Skeletal muscle tissue (tissue), 4 donors: ENCODE results near the gene TDRD9. TPM values are rescaled to one million over a fixed set of nuclear protein-coding genes. Genes with fewer than 3 reads are reported as not detected.

Experiments used
- H3K27ac ChIP-seq: one replicate; pipeline ENCODE4 v1.7.0; 2013; ENCODE audit warnings: mild to moderate bottlenecking, low read depth, low read length, inconsistent platforms
- H3K27me3 ChIP-seq, 3 donors: one replicate each; pipeline ENCODE4 v1.7.0; 2013; ENCODE audit warnings: low read length in 3 of 3; ENCODE audit not compliant: control insufficient read depth in 3 of 3, insufficient read depth in 3 of 3
- H3K36me3 ChIP-seq, 3 donors: one replicate each; pipeline ENCODE4 v1.7.0; 2013; ENCODE audit warnings: low read length in 3 of 3; ENCODE audit not compliant: control insufficient read depth in 3 of 3, insufficient read depth in 3 of 3
- H3K4me1 ChIP-seq, 3 donors: one replicate each; pipeline ENCODE4 v1.7.0; 2013; ENCODE audit warnings: low read length in 3 of 3, mild to moderate bottlenecking in 3 of 3; ENCODE audit not compliant: control insufficient read depth in 3 of 3, insufficient read depth in 3 of 3
- H3K4me3 ChIP-seq, 3 donors: one replicate each; pipeline ENCODE4 v1.7.0; 2013; ENCODE audit warnings: low read length in 3 of 3
- H3K9ac ChIP-seq, 3 donors: one replicate each; pipeline ENCODE4 v1.7.0; 2013; ENCODE audit warnings: low read length in 3 of 3, mild to moderate bottlenecking in 3 of 3, moderate library complexity in 2 of 3, low read depth in 1 of 3
- H3K9me3 ChIP-seq, 3 donors: one replicate each; pipeline ENCODE4 v1.7.0; 2013; ENCODE audit warnings: low read length in 3 of 3; ENCODE audit not compliant: control insufficient read depth in 3 of 3
- total RNA-seq: library from RNA; depleted of rRNA; stranded (reverse); fragments of >200 nt; gene quantifications from one replicate; pipeline ENCODE4 v1.2.3, GENCODE V29; 2014
- donor health status: Osteomylitis.

The TDRD9 gene
- total RNA-seq, 1 donor from 2014 or later = 0.52 TPM

DNA sequence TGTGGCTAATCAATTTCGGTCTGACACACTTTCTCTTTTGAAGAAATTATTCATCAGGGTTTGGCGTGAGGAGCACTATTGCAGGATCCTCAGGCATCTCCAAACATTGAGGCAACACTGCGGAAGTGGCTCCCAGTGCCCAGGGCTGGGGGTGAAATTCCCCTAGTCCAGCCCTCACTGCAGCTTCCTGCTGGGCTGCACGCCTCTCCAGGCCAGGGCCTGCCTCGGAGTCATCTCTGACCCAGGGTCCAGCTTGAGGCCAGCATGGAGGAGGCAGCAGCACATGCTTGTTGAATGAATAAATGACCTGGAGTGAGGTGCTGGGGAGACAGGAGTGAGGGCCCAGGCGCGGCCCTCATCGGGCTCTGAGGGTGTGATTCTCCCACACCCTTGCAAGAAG, 36.0 kb upstream of the TDRD9 start:
- peaks cover 10 to 21% (median 13%) of the 10 kb centered on the region in 3 donors for H3K4me1 ChIP-seq
- H3K27me3 ChIP-seq = peaks cover 0 to 7% (median 4%) of the 10 kb centered on the region in 3 donors
- H3K9ac ChIP-seq = no peak overlapping the region
- no peak overlapping the region for H3K4me3 ChIP-seq
- no peak overlapping the region for H3K27ac ChIP-seq
- H3K9me3 ChIP-seq = no peaks in the 10 kb centered on the region
- H3K36me3 ChIP-seq = no peaks in the 10 kb centered on the region

DNA sequence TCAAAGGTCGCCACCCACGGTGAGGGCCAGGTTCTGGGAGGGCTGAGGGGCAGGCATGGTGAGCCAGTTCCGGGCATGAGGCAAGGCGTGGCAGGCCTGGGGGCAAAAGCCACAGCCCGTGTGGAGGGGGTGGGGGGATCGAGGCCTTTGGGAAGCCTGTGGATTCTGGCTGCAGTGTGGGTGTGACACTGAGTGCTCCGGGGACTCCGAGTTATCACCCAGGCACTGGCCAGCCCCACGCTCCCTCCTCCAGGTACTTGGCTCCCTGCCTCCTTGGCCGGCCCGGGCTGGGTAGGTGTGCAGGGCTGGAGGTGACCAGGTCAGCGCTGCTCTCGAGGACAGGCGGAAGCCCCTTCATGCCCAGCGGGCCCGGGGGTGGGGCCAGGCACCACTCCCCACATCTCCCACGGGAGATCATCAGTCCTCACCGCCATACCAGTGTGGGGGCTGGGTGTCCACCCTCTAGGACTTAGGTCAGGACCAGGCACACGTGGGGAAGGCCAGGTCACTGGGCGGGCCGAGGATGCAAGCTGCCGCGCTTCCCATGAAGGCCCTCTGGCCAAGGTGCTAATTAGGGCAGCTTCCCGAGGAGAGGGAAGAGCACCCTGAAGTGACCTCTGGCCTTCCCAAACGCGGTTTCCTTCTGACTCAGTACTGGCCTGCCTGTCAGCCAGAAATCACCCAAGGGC, 34.1 kb upstream of the TDRD9 start:
- no peak overlapping the region for H3K27ac ChIP-seq
- peaks cover 10 to 21% (median 13%) of the 10 kb centered on the region in 3 donors for H3K4me1 ChIP-seq
- H3K4me3 ChIP-seq = no peak overlapping the region
- H3K27me3 ChIP-seq = peaks cover 0 to 7% (median 4%) of the 10 kb centered on the region in 3 donors
- H3K36me3 ChIP-seq = no peaks in the 10 kb centered on the region
- H3K9me3 ChIP-seq = no peaks in the 10 kb centered on the region
- H3K9ac ChIP-seq = no peak overlapping the region

DNA sequence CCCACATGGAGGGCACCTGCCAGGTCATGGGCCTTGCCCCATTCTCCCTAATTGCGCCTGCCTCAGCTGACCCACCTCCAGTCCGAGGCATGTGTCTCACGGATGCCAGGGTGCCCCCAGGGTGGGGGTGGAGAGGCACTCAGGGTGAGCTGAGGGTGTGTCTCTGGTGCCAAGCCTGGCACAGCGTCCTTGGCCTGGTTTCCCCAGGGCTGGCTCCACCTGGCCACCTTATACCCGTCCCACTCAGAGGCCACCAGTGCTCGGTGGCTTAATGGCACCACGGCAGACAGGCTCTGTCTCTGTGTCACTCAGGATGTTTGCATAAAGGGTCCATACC, 33.6 kb upstream of the TDRD9 start:
- H3K9ac ChIP-seq = no peak overlapping the region
- peaks cover 0 to 7% (median 4%) of the 10 kb centered on the region in 3 donors for H3K27me3 ChIP-seq
- H3K36me3 ChIP-seq = no peaks in the 10 kb centered on the region

DNA sequence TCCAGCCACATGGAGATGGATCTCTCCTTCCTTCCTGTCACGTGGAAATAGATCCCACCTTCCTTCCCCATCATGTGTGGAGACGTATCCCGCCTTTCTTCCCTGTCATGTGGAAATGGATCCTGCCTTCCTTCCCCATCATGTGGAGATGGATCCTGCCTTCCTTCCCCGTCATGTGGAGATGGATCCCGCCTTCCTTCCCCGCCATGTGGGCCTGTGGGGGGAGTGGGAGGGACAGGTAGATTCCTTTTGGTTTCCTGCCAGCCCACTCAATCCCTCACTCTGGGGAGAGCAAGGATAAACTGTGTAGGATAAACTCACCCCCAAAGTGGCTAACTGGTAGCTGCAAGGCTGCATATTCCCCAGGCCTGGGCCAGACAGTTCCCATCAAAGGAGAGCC, 31.7 kb upstream of the TDRD9 start:
- Histone ChIP-seq H3K27ac (no peak overlapping the region), H3K9ac (no peak overlapping the region), H3K36me3 (no peaks in the 10 kb centered on the region), H3K4me1 (peaks cover 2 to 4% (median 2%) of the 10 kb centered on the region in 3 donors), H3K27me3 (peaks cover 0 to 7% (median 4%) of the 10 kb centered on the region in 3 donors), H3K9me3 (no peaks in the 10 kb centered on the region), H3K4me3 (no peak overlapping the region)

More for the DNA sequence above, 33.6 kb upstream of the TDRD9 start:
- H3K4me3 ChIP-seq = no peak overlapping the region
- H3K4me1 ChIP-seq = peaks cover 5 to 18% (median 13%) of the 10 kb centered on the region in 3 donors
- no peak overlapping the region for H3K27ac ChIP-seq
- H3K9me3 ChIP-seq = no peaks in the 10 kb centered on the region

DNA sequence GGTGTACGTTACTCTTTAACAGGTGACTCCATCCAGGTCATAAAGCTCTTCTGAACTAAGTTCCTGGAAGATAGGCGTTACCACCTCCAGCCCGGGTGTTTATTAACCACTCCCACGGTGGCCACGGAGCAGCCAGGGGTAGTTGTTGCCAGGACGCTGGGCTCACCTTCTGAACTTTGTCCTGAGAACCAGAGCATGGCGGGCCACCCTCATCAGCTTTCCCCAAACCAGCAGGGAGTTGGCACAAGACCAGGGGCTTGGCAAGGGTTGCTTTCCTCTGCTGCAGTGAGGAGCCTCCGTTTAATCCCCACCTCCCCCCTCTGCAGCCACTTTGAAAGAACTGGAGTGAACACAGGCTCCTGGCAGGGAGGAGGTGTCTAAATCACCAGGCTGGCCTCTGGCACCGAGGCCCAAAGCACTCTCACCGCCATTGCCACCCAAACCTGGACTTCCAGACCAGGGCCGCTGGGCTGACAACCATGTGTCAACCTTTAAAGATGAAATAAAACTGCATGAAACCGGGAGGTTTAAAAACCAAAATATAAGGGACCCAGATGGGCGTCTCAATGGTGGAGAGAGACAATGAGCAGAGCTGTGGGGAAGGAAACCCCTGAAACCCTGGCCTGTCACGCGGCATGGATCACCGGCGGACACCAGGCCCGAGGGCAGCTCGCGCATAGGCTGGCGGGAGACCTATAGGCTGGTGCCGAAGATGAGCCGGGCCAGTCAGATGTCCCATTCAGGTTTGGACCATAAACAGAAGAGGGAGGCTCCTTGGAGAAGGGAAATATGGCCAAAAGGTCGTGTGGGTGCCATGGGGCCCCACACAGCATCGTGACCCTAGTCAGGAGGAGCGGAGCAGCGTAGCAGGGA, 30.9 kb upstream of the TDRD9 start:
- H3K27me3 ChIP-seq = peaks cover 0 to 7% (median 4%) of the 10 kb centered on the region in 3 donors
- peaks cover 0 to 3% (median 0%) of the 10 kb centered on the region in 3 donors for H3K4me1 ChIP-seq
- H3K36me3 ChIP-seq = no peaks in the 10 kb centered on the region
- H3K9ac ChIP-seq = no peak overlapping the region
- H3K9me3 ChIP-seq = no peaks in the 10 kb centered on the region
- no peak overlapping the region for H3K27ac ChIP-seq
- H3K4me3 ChIP-seq = no peak overlapping the region

DNA sequence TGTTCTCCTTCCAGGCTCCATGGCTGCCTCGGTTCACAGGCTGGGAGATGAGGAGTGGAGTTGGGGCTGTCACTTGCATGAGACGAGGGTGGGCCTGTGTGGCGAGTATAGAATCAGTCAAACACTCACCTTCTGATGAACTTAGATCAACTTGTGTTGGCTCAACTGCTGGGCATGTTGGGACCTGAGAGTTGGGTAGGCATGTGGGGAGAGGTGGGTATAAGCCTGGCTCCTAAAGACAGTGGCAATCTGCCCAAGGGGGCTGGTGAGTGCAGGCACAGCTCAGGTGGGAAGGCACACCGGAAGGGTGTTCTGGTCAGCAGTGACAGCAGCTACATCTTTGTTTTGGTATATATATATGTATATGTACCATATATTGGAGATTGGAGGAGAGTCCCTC, 30.1 kb upstream of the TDRD9 start:
- H3K27ac ChIP-seq = no peak overlapping the region
- H3K4me1 ChIP-seq = peaks cover 0 to 3% (median 0%) of the 10 kb centered on the region in 3 donors
- H3K4me3 ChIP-seq = no peak overlapping the region

DNA sequence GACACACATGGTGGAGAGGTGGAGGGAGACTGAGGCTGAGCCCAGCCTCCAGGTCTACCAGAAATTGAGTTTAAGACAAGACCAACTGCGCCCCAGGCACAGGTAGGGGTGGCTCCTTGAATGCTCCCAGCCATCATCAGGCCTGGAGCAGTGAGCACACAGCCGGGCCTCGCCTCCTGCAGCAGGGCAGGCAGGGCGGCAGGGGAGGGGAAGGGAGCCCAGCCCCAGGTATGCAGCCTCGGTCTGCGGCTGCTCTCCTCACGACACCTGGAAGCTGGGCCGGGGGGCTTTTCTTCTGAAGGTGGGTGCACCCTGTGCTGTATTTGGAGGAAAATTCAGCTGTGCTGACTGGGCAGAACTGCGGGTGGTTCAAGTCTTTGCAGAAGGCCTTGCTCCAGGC, 29.5 kb upstream of the TDRD9 start:
- H3K4me1 ChIP-seq = peaks cover 0 to 3% (median 0%) of the 10 kb centered on the region in 3 donors
- no peak overlapping the region for H3K9ac ChIP-seq
- no peak overlapping the region for H3K4me3 ChIP-seq
- H3K9me3 ChIP-seq = no peaks in the 10 kb centered on the region
- H3K27me3 ChIP-seq = peaks cover 0 to 7% (median 4%) of the 10 kb centered on the region in 3 donors
- H3K36me3 ChIP-seq = no peaks in the 10 kb centered on the region
- H3K27ac ChIP-seq = no peak overlapping the region

More for the DNA sequence above, 30.1 kb upstream of the TDRD9 start:
- Histone ChIP-seq H3K9ac (no peak overlapping the region), H3K27me3 (peaks cover 0 to 7% (median 4%) of the 10 kb centered on the region in 3 donors), H3K36me3 (no peaks in the 10 kb centered on the region), H3K9me3 (no peaks in the 10 kb centered on the region)

DNA sequence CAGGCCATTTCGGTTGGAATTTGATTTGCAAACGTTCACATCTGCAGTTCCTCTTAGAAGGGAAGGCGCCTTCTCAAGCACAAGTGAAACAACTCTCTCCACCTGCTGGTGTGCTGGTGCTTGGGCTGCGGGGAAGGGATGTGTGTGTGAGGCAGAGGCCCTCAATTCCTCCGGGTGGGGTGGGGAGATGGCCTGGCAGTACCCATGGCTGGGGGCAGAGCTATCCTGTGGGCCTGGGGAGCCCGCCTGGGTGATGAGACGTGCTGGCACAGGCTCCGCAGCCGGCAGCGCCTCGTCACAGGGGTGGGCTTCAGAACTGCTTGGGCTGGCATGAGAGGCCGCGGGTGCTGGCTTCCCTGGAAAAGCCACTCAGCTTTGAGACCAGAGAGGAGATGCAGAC, 28.9 kb upstream of the TDRD9 start:
- H3K9ac ChIP-seq = no peak overlapping the region
- H3K27me3 ChIP-seq = peaks cover 0 to 7% (median 4%) of the 10 kb centered on the region in 3 donors
- no peaks in the 10 kb centered on the region for H3K9me3 ChIP-seq
- H3K4me3 ChIP-seq = no peak overlapping the region
- H3K27ac ChIP-seq = no peak overlapping the region
- H3K4me1 ChIP-seq = peaks cover 0 to 3% (median 0%) of the 10 kb centered on the region in 3 donors
- H3K36me3 ChIP-seq = no peaks in the 10 kb centered on the region

DNA sequence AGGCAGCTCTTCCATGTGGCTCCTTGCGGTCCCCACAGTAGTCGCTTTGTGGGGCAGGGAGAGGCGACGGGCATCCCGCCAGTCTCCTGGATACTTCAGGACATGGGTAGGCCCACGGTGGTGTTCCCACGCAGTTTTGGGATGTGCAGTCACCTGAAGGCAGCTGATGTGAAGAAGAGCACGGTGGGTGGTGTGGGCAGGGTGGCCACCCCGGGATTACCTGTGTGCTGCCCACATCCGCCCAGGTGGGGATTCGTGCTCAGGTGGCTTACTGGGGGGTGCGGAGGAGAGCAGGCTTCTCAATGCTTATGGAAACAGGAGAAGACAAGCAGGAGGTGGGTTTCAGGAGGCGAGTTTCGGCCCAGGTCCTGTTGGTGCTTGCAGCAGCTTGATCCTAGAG, 28.4 kb upstream of the TDRD9 start:
- no peak overlapping the region for H3K9ac ChIP-seq
- H3K36me3 ChIP-seq = no peaks in the 10 kb centered on the region
- no peaks in the 10 kb centered on the region for H3K9me3 ChIP-seq
- no peak overlapping the region for H3K4me3 ChIP-seq
- peaks cover 0 to 7% (median 4%) of the 10 kb centered on the region in 3 donors for H3K27me3 ChIP-seq
- peaks cover 0 to 3% (median 0%) of the 10 kb centered on the region in 3 donors for H3K4me1 ChIP-seq
- H3K27ac ChIP-seq = no peak overlapping the region
